Neural progenitor cell (in vitro differentiated cells): ENCODE data around the gene BDH2. TPM values are rescaled to one million over a fixed set of nuclear protein-coding genes. Genes with fewer than 3 reads are reported as not detected.

Experiments used
- DNase-seq: peaks from one replicate; pipeline ENCODE4 v3.0.0-alpha.2; 2016; ENCODE audit warnings: low spot score
- H2AFZ ChIP-seq: fragments of 200-600 bp; sonication (generic); replicated peaks from 2 replicates; pipeline ENCODE4 v1.6.1; 2016; ENCODE audit warnings: antibody characterized with exemption
- H3F3A ChIP-seq: fragments of 200-600 bp; sonication (generic); 2 replicates; pipeline ENCODE4 v1.6.1; 2016; ENCODE audit warnings: antibody characterized with exemption, low read depth
- H3K27ac ChIP-seq: fragments of 200-600 bp; sonication (generic); 2 replicates; pipeline ENCODE4 v1.5.1; 2016; ENCODE audit warnings: mild to moderate bottlenecking
- H3K27me3 ChIP-seq: fragments of 200-600 bp; sonication (generic); 2 replicates; pipeline ENCODE4 v1.6.1; 2016; ENCODE audit warnings: mild to moderate bottlenecking, moderate library complexity
- H3K36me3 ChIP-seq: fragments of 200-600 bp; sonication (generic); 2 replicates; pipeline ENCODE4 v1.5.1; 2016
- H3K4me1 ChIP-seq: fragments of 200-600 bp; sonication (generic); 2 replicates; pipeline ENCODE4 v1.6.1; 2016; ENCODE audit warnings: mixed run types
- H3K4me2 ChIP-seq: fragments of 200-600 bp; sonication (generic); 2 replicates; pipeline ENCODE4 v1.6.1; 2016
- H3K4me3 ChIP-seq: fragments of 200-600 bp; sonication (generic); 2 replicates; pipeline ENCODE4 v1.5.1; 2016
- H3K79me2 ChIP-seq: fragments of 200-600 bp; sonication (generic); 2 replicates; pipeline ENCODE4 v1.6.1; 2016; ENCODE audit warnings: low read depth
- H3K9ac ChIP-seq: fragments of 200-600 bp; sonication (generic); 2 replicates; pipeline ENCODE4 v1.6.1; 2016
- H3K9me3 ChIP-seq: fragments of 200-600 bp; sonication (generic); 2 replicates; pipeline ENCODE4 v1.5.1; 2016; ENCODE audit warnings: low read depth
- H4K20me1 ChIP-seq: fragments of 200-600 bp; sonication (generic); 2 replicates; pipeline ENCODE4 v1.6.1; 2016; ENCODE audit warnings: low read depth
- H3K27ac Mint-ChIP-seq: 3 replicates; pipeline ENCODE4 v1.8.0; 2021; ENCODE audit warnings: mixed read lengths
- H3K27me3 Mint-ChIP-seq: 2 replicates; pipeline ENCODE4 v1.8.0; 2022; ENCODE audit warnings: low read depth, mild to moderate bottlenecking, inconsistent platforms, moderate library complexity, mixed read lengths; ENCODE audit not compliant: insufficient read depth
- H3K36me3 Mint-ChIP-seq: 3 replicates; pipeline ENCODE4 v1.8.0; 2021; ENCODE audit warnings: mixed read lengths
- H3K4me1 Mint-ChIP-seq: 3 replicates; pipeline ENCODE4 v1.8.0; 2021; ENCODE audit warnings: mixed read lengths
- H3K4me3 Mint-ChIP-seq: 3 replicates; pipeline ENCODE4 v1.8.0; 2021; ENCODE audit warnings: mild to moderate bottlenecking, moderate library complexity, mixed read lengths
- H3K9me3 Mint-ChIP-seq: 3 replicates; pipeline ENCODE4 v1.8.0; 2020; ENCODE audit warnings: mixed read lengths
- EZH2 ChIP-seq: fragments of 200-600 bp; sonication (generic); IDR thresholded peaks from 2 replicates; pipeline ENCODE4 v1.6.1; 2017; ENCODE audit warnings: antibody characterized with exemption, mild to moderate bottlenecking, moderate library complexity
- EZH2phosphoT487 ChIP-seq: fragments of 200-600 bp; sonication (generic); IDR thresholded peaks from 2 replicates; pipeline ENCODE4 v1.6.1; 2017; ENCODE audit warnings: antibody characterized with exemption
- total RNA-seq: library from RNA; depleted of rRNA; stranded (reverse); fragments of >200 nt; gene quantifications from 2 replicates; pipeline ENCODE4 v1.2.3, GENCODE V29; 2015; ENCODE audit warnings: low replicate concordance
- TF ChIP-seq, protein P1 (sequence below): fragments of 200-600 bp; sonication (generic); IDR thresholded peaks from 2 replicates; pipeline ENCODE4 v1.5.1; 2017; ENCODE audit warnings: antibody characterized with exemption, mild to moderate bottlenecking

Gene BDH2
- total RNA-seq, 1 donor from 2014 or later = 95.3 TPM

DNA sequence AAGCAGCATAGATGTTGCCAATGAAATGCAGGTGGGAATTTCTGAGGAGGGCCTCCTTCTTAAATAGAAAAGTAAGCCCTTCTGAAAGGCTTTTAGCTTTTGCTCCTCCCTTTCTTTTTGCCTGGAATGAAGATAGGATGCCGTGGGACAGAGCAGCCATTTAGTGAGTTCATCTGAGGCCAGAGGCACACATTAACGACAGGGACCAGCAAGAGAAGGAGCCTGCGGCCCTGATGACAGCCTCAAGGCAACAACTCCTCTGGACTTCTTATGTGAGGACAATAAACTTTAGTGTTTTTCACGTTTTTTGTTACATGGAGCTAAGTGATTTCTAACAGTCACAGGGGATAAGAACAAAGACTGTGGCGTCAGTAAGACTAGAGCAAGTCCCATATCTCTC is 1.1 kb upstream of the BDH2 start:
- H3K4me3 Mint-ChIP-seq = no peak overlapping the region
- Histone ChIP-seq H3K79me2 (no peaks in the 10 kb centered on the region), H3K27me3 (no peaks in the 10 kb centered on the region), H3K9me3 (no peaks in the 10 kb centered on the region), H4K20me1 (no peaks in the 10 kb centered on the region), H3K4me3 (no peak overlapping the region), H3F3A (peaks cover 5% of the 10 kb centered on the region), H3K9ac (no peak overlapping the region), H3K27ac (no peak overlapping the region), H2AFZ (peak overlapping the region; percentile 1), H3K4me1 (peaks cover 14% of the 10 kb centered on the region), H3K4me2 (no peak overlapping the region), H3K36me3 (no peaks in the 10 kb centered on the region)
- H3K27ac Mint-ChIP-seq = no peak overlapping the region
- peak; percentile 20 for DNase-seq
- TF ChIP-seq EZH2 (no peak), EZH2phosphoT487 (no peak)
- TF ChIP-seq, protein P1, sequence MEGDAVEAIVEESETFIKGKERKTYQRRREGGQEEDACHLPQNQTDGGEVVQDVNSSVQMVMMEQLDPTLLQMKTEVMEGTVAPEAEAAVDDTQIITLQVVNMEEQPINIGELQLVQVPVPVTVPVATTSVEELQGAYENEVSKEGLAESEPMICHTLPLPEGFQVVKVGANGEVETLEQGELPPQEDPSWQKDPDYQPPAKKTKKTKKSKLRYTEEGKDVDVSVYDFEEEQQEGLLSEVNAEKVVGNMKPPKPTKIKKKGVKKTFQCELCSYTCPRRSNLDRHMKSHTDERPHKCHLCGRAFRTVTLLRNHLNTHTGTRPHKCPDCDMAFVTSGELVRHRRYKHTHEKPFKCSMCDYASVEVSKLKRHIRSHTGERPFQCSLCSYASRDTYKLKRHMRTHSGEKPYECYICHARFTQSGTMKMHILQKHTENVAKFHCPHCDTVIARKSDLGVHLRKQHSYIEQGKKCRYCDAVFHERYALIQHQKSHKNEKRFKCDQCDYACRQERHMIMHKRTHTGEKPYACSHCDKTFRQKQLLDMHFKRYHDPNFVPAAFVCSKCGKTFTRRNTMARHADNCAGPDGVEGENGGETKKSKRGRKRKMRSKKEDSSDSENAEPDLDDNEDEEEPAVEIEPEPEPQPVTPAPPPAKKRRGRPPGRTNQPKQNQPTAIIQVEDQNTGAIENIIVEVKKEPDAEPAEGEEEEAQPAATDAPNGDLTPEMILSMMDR = no peak
- H3K36me3 Mint-ChIP-seq = peaks cover 5% of the 10 kb centered on the region
- H3K27me3 Mint-ChIP-seq = peaks cover 4% of the 10 kb centered on the region
- no peaks in the 10 kb centered on the region for H3K9me3 Mint-ChIP-seq
- H3K4me1 Mint-ChIP-seq = peaks cover 24% of the 10 kb centered on the region

DNA sequence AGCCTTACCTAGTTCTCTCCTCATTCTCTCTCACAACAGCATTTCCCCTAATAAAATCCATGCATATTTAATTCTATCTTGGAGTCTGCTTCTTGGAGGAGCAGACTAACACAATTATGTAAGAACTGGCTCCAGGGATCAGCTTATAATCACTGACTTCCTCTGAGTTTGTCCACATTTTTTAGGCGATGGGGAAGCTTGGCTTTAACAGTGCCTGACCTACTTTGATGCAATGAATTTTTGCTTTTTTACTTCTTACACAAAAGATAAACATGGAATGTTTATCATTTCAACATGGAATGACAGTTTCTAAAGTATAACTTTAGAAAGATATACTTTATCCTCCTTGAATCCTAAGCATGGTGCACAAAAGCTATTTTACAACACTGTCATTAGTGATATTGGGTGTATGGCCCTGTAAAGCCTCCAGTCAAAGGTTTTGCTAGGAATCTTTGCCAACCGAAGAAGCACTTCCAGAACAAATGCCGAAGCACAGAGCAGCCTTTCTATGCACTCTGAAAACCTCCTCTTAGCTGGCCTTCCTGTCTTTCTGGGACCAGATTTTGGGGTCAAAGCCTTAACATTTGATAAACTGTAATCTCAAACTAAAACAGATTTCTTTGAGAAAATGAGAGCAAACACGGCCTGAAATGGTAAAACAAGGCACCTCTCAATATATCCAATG is 736 bp downstream of the BDH2 start:
- TF ChIP-seq, protein P1 = no peak
- TF ChIP-seq EZH2phosphoT487 (no peak), EZH2 (no peak)
- Histone ChIP-seq H3K4me2 (peak overlapping the region; percentile 87), H3K27me3 (no peaks in the 10 kb centered on the region), H3K4me1 (peaks cover 14% of the 10 kb centered on the region), H3F3A (peaks cover 5% of the 10 kb centered on the region), H3K9me3 (no peaks in the 10 kb centered on the region), H3K4me3 (peak overlapping the region; percentile 77), H4K20me1 (no peaks in the 10 kb centered on the region), H3K36me3 (no peaks in the 10 kb centered on the region), H3K79me2 (no peaks in the 10 kb centered on the region), H2AFZ (peak overlapping the region; percentile 92), H3K9ac (peak overlapping the region; percentile 54), H3K27ac (no peak overlapping the region)
- peaks cover 4% of the 10 kb centered on the region for H3K27me3 Mint-ChIP-seq
- no peaks in the 10 kb centered on the region for H3K9me3 Mint-ChIP-seq
- no peak for DNase-seq
- H3K4me3 Mint-ChIP-seq = peak overlapping the region; percentile 92
- H3K27ac Mint-ChIP-seq = peak overlapping the region; percentile 89
- peaks cover 5% of the 10 kb centered on the region for H3K36me3 Mint-ChIP-seq
- H3K4me1 Mint-ChIP-seq = peaks cover 24% of the 10 kb centered on the region

DNA sequence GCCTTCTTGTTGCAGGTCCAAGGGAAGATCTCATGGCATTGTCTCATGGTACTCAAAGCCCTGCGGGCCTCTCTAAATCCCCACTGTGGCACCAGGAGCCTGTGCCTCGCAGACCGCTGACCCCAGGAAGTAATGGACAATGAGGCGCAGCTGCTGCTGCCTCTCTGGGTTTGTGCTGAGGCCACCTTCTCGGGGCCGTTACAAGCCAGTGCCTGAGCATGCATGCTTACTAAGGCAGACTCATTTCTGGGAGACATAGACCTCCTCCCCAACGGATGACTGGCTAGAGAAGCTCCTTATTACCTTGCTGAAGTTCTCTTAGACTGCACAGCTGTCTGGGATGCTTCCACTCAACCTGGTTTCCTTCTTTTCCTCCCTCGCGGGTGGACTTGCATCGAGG is 1.3 kb downstream of the BDH2 start:
- H3F3A ChIP-seq = peaks cover 5% of the 10 kb centered on the region
- no peak overlapping the region for H2AFZ ChIP-seq
- no peaks in the 10 kb centered on the region for H3K9me3 ChIP-seq
- peaks cover 24% of the 10 kb centered on the region for H3K4me1 Mint-ChIP-seq
- H3K27me3 ChIP-seq = no peaks in the 10 kb centered on the region
- TF ChIP-seq EZH2 (no peak), EZH2phosphoT487 (no peak)
- TF ChIP-seq, protein P1 = no peak
- H3K36me3 ChIP-seq = no peaks in the 10 kb centered on the region
- H3K79me2 ChIP-seq = no peaks in the 10 kb centered on the region
- H3K4me3 ChIP-seq = no peak overlapping the region
- H3K27me3 Mint-ChIP-seq = peaks cover 4% of the 10 kb centered on the region
- peaks cover 5% of the 10 kb centered on the region for H3K36me3 Mint-ChIP-seq
- H4K20me1 ChIP-seq = no peaks in the 10 kb centered on the region
- H3K9me3 Mint-ChIP-seq = no peaks in the 10 kb centered on the region
- peak overlapping the region; percentile 42 for H3K27ac Mint-ChIP-seq
- peaks cover 14% of the 10 kb centered on the region for H3K4me1 ChIP-seq
- peak overlapping the region; percentile 92 for H3K4me3 Mint-ChIP-seq
- H3K4me2 ChIP-seq = peak overlapping the region; percentile 87
- H3K27ac ChIP-seq = no peak overlapping the region
- no peak overlapping the region for H3K9ac ChIP-seq
- peak; percentile 36 for DNase-seq
